IPS-18a (cell line): ENCODE results near the gene CXCL1.

Source experiments
- H3K27ac ChIP-seq: one replicate; pipeline ENCODE4 v1.5.1; 2013; ENCODE audit warnings: low read length
- H3K27me3 ChIP-seq: one replicate; pipeline ENCODE4 v1.6.1; 2013; ENCODE audit warnings: mild to moderate bottlenecking, low read length; ENCODE audit not compliant: control insufficient read depth, insufficient read depth
- H3K36me3 ChIP-seq: one replicate; pipeline ENCODE4 v1.6.1; 2013; ENCODE audit warnings: low read depth, low read length; ENCODE audit not compliant: control insufficient read depth
- H3K4me1 ChIP-seq: one replicate; pipeline ENCODE4 v1.6.1; 2013; ENCODE audit warnings: low read depth, low read length; ENCODE audit not compliant: control insufficient read depth
- H3K4me3 ChIP-seq: one replicate; pipeline ENCODE4 v1.5.1; 2013; ENCODE audit warnings: low read length
- H3K9ac ChIP-seq: one replicate; pipeline ENCODE4 v1.6.1; 2013; ENCODE audit warnings: mild to moderate bottlenecking, low read length, moderate library complexity
- H3K9me3 ChIP-seq: one replicate; pipeline ENCODE4 v1.6.1; 2013; ENCODE audit warnings: low read depth, low read length; ENCODE audit not compliant: control insufficient read depth

CXCL1 gene

GRCh38 chr4:73869130-73870055 lies at the start of gene CXCL1:
TSS of gene CXCL1 (plus strand) at chr4:73869393. CDS start at chr4:73869471, 78 bp downstream.
- H3K9me3 ChIP-seq, result no peaks in the 10 kb centered on the region
- peak within 1 kb of the TSS; percentile 49 for H3K4me3 ChIP-seq
- H3K4me1 ChIP-seq, result peaks cover 9% of the 10 kb centered on the region
- H3K27me3 ChIP-seq, result peaks cover 25% of the 10 kb centered on the region
- no peak within 1 kb of the TSS for H3K9ac ChIP-seq
- no peaks in the 10 kb centered on the region for H3K36me3 ChIP-seq
- no peak within 1 kb of the TSS for H3K27ac ChIP-seq

- Histone ChIP-seq H3K4me1 (no peaks in the 10 kb centered on the region), H3K9ac (no peak overlapping the region), H3K36me3 (no peaks in the 10 kb centered on the region), H3K9me3 (no peaks in the 10 kb centered on the region), H3K4me3 (no peak overlapping the region), H3K27ac (no peak overlapping the region), H3K27me3 (no peaks in the 10 kb centered on the region)
Observed at GRCh38 chr4:73821325-73821724, 47.9 kb upstream of the CXCL1 start.

- H3K27me3 ChIP-seq, result no peaks in the 10 kb centered on the region
- H3K36me3 ChIP-seq, result no peaks in the 10 kb centered on the region
- no peak overlapping the region for H3K4me3 ChIP-seq
- no peak overlapping the region for H3K27ac ChIP-seq
- no peaks in the 10 kb centered on the region for H3K4me1 ChIP-seq
- H3K9me3 ChIP-seq, result no peaks in the 10 kb centered on the region
- no peak overlapping the region for H3K9ac ChIP-seq
Observed at GRCh38 chr4:73822389-73822788, 46.8 kb upstream of the CXCL1 start.

- Histone ChIP-seq H3K9me3 (peaks cover 3% of the 10 kb centered on the region), H3K4me1 (no peaks in the 10 kb centered on the region), H3K36me3 (no peaks in the 10 kb centered on the region), H3K4me3 (no peak overlapping the region), H3K27me3 (no peaks in the 10 kb centered on the region), H3K9ac (no peak overlapping the region), H3K27ac (no peak overlapping the region)
Observed at GRCh38 chr4:73822812-73823504, 46.2 kb upstream of the CXCL1 start.

- peaks cover 5% of the 10 kb centered on the region for H3K9me3 ChIP-seq
- H3K27me3 ChIP-seq, result no peaks in the 10 kb centered on the region
- H3K4me1 ChIP-seq, result no peaks in the 10 kb centered on the region
- no peak overlapping the region for H3K4me3 ChIP-seq
- H3K27ac ChIP-seq, result no peak overlapping the region
- H3K36me3 ChIP-seq, result no peaks in the 10 kb centered on the region
- H3K9ac ChIP-seq, result no peak overlapping the region
Observed at GRCh38 chr4:73823760-73824159, 45.4 kb upstream of the CXCL1 start.

- no peaks in the 10 kb centered on the region for H3K27me3 ChIP-seq
- H3K9me3 ChIP-seq, result peaks cover 5% of the 10 kb centered on the region
- H3K9ac ChIP-seq, result no peak overlapping the region
- H3K4me1 ChIP-seq, result no peaks in the 10 kb centered on the region
- no peak overlapping the region for H3K4me3 ChIP-seq
- H3K36me3 ChIP-seq, result no peaks in the 10 kb centered on the region
- H3K27ac ChIP-seq, result no peak overlapping the region
Observed at GRCh38 chr4:73828956-73829355, 40.2 kb upstream of the CXCL1 start.

GRCh38 chr4:73831569-73831968 lies 37.6 kb upstream of the CXCL1 start:
- no peaks in the 10 kb centered on the region for H3K27me3 ChIP-seq
- H3K27ac ChIP-seq, result no peak overlapping the region
- H3K9ac ChIP-seq, result no peak overlapping the region
- no peak overlapping the region for H3K4me3 ChIP-seq
- H3K4me1 ChIP-seq, result no peaks in the 10 kb centered on the region
- no peaks in the 10 kb centered on the region for H3K36me3 ChIP-seq
- H3K9me3 ChIP-seq, result peaks cover 5% of the 10 kb centered on the region

GRCh38 chr4:73832651-73833237 lies 36.4 kb upstream of the CXCL1 start:
- Histone ChIP-seq H3K27me3 (peaks cover 11% of the 10 kb centered on the region), H3K36me3 (no peaks in the 10 kb centered on the region), H3K4me1 (no peaks in the 10 kb centered on the region), H3K9me3 (peaks cover 4% of the 10 kb centered on the region), H3K9ac (no peak overlapping the region), H3K4me3 (no peak overlapping the region), H3K27ac (no peak overlapping the region)

- no peaks in the 10 kb centered on the region for H3K4me1 ChIP-seq
- peak within 1 kb of the TSS; percentile 62 for H3K9ac ChIP-seq
- H3K27ac ChIP-seq, result no peak within 1 kb of the TSS
- H3K9me3 ChIP-seq, result no peaks in the 10 kb centered on the region
- no peaks in the 10 kb centered on the region for H3K36me3 ChIP-seq
- H3K27me3 ChIP-seq, result peaks cover 15% of the 10 kb centered on the region
- H3K4me3 ChIP-seq, result peak within 1 kb of the TSS; percentile 62
Observed at GRCh38 chr4:73836373-73837279, 32.6 kb upstream of the CXCL1 start, which contains the start of gene CXCL6. TSS of gene CXCL6 (plus strand) at chr4:73836678. CDS start at chr4:73836751, 73 bp downstream.

GRCh38 chr4:73839071-73839470 lies 30.1 kb upstream of the CXCL1 start:
- H3K27ac ChIP-seq, result no peak overlapping the region
- no peaks in the 10 kb centered on the region for H3K9me3 ChIP-seq
- no peaks in the 10 kb centered on the region for H3K36me3 ChIP-seq
- no peaks in the 10 kb centered on the region for H3K4me1 ChIP-seq
- H3K9ac ChIP-seq, result no peak overlapping the region
- no peak overlapping the region for H3K4me3 ChIP-seq
- peaks cover 15% of the 10 kb centered on the region for H3K27me3 ChIP-seq

GRCh38 chr4:73839715-73840114 lies 29.5 kb upstream of the CXCL1 start:
- H3K9ac ChIP-seq, result no peak overlapping the region
- no peak overlapping the region for H3K4me3 ChIP-seq
- no peaks in the 10 kb centered on the region for H3K9me3 ChIP-seq
- H3K27ac ChIP-seq, result no peak overlapping the region
- no peaks in the 10 kb centered on the region for H3K36me3 ChIP-seq
- H3K4me1 ChIP-seq, result peaks cover 3% of the 10 kb centered on the region
- peaks cover 15% of the 10 kb centered on the region for H3K27me3 ChIP-seq
